HAP-1 (cell line): ENCODE data around the gene SGCB.
"Not testable (repeated sequence)": the region's sequence is repeated elsewhere in the genome, so short reads cannot be mapped to it uniquely, and the experiment has no call there.

Source experiments
- DNase-seq, 2 experiments: peaks; one replicate each; pipeline ENCODE4 v3.0.0-alpha.2; 2016 to 2020; ENCODE audit warnings: low spot score in 2 of 2
- H3K27me3 ChIP-seq: fragments of 250-450 bp; sonication (Bioruptor Pico); 2 replicates; pipeline ENCODE4 v1.5.1; 2020; ENCODE audit warnings: low read depth, mild to moderate bottlenecking, moderate library complexity
- H3K36me3 ChIP-seq: fragments of 250-450 bp; sonication (Bioruptor Pico); replicated peaks from 2 replicates; pipeline ENCODE4 v1.5.1; 2020; ENCODE audit warnings: mild to moderate bottlenecking
- H3K4me1 ChIP-seq: fragments of 250-450 bp; sonication (Bioruptor Pico); 2 replicates; pipeline ENCODE4 v1.5.1; 2020; ENCODE audit warnings: mild to moderate bottlenecking
- H3K4me3 ChIP-seq: fragments of 250-450 bp; sonication (Bioruptor Pico); 2 replicates; pipeline ENCODE4 v1.5.1; 2020; ENCODE audit warnings: mild to moderate bottlenecking, moderate library complexity
- H3K9me3 ChIP-seq: fragments of 250-450 bp; sonication (Bioruptor Pico); 2 replicates; pipeline ENCODE4 v1.5.1; 2020; ENCODE audit warnings: mild to moderate bottlenecking, moderate library complexity
- in situ Hi-C: fragments of 300-500 bp; cut with MboI; formaldehyde crosslinking; loops from 3 replicates; pipeline ENCODE4 v1.14.3; 2020; ENCODE audit warnings: low sequenced_read_pairs, inconsistent platforms, mixed read lengths

The SGCB gene

DNA sequence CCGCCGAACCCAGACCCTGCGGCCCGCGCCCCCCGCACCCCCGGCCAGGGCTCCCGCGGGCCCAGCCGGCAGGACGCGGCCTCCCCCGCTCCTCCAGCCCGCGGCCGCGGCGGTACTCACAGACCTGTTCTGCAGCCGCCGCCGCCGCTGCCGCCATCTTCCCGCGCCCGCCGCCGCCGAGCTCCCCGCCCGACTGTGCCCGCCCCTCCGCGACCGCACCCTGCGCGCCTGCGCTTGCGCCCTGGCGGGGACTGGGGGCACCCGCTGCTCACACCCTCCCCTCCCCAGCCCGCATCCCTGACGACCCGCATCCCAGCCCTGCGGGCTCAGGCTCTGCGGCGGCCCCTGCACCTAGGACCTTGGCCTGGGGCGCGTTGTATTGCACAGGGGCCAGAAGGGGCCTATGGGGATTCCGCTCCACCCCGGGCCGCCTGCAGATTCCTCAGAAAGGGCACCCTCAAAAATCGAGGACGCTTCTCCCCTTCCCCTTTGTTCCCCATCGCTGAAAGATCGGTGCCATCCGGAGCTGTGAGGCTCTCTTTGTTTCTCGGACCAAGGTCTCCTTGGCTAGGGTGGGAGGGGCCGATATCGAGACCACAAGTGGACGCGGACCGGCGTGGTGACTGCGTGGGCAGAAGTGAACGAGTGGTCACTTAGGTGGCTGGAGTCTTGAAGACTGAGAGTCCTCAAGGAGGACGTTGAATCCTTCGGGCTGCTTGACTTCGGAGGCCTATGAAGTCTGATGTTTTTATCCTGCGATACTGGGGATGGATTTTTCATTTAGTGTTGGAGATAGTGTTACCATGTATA, at the start of gene SGCB:
Gene SGCB, minus strand, starts transcription at position 197 of the 810 bp plus-strand sequence. Its CDS starts 40 bp downstream, at position 157.
- Histone ChIP-seq H3K4me3 (peak within 1 kb of the TSS; percentile 64), H3K9me3 (no peaks in the 10 kb centered on the region), H3K36me3 (no peaks in the 10 kb centered on the region), H3K4me1 (peaks cover 15% of the 10 kb centered on the region), H3K27me3 (no peaks in the 10 kb centered on the region)
- peak; percentile 39 to 82 for DNase-seq
- in situ Hi-C loops, result no loop called here

- H3K9me3 ChIP-seq, H3K4me3 ChIP-seq, H3K4me1 ChIP-seq, H3K36me3 ChIP-seq, DNase-seq, in situ Hi-C loops, H3K27me3 ChIP-seq: not testable (repeated sequence)
Observed at GRCh38 chr4:52086425-52086824, 48.3 kb upstream of the SGCB start.

- in situ Hi-C loops, result no loop called here
- peaks cover 22% of the 10 kb centered on the region for H3K27me3 ChIP-seq
- DNase-seq, result no peak
- no peaks in the 10 kb centered on the region for H3K4me1 ChIP-seq
- no peak overlapping the region for H3K4me3 ChIP-seq
- H3K9me3 ChIP-seq, result no peaks in the 10 kb centered on the region
- H3K36me3 ChIP-seq, result no peaks in the 10 kb centered on the region
Observed at GRCh38 chr4:52081216-52081615, 43.1 kb upstream of the SGCB start.

DNA sequence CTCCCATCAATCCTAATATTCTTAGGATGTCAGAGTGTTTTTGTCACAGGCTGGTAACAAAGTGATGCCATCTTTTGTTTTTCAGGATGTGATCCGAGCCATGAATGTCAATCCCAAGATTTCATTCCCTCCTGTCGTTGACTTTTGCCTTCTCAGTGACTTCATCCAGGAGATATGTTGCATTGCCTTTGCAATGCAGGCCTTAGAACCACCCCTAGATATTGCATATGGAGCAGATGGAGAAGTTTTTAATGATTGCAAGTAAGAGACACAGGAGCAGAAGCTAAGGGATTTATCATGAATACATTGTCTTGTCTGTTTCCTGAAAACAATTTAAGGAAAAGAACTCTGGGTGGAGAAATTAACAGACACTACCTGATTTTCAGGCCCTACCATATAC, 41.6 kb upstream of the SGCB start:
- DNase-seq, result no peak
- Histone ChIP-seq H3K27me3 (peaks cover 24% of the 10 kb centered on the region), H3K36me3 (no peaks in the 10 kb centered on the region), H3K9me3 (no peaks in the 10 kb centered on the region; the same call in 1 of the 2 replicates), H3K4me3 (no peak overlapping the region), H3K4me1 (no peaks in the 10 kb centered on the region)
- in situ Hi-C loops, result no loop called here

GRCh38 chr4:52076731-52077130, 38.6 kb upstream of the SGCB start:
- Histone ChIP-seq H3K4me3 (no peak overlapping the region), H3K9me3 (no peaks in the 10 kb centered on the region; the same call in 1 of the 2 replicates), H3K4me1 (no peaks in the 10 kb centered on the region), H3K27me3 (peaks cover 15% of the 10 kb centered on the region), H3K36me3 (no peaks in the 10 kb centered on the region)
- DNase-seq, result peak in 1 of 2 experiments; percentile 14
- in situ Hi-C loops, result no loop called here

DNA sequence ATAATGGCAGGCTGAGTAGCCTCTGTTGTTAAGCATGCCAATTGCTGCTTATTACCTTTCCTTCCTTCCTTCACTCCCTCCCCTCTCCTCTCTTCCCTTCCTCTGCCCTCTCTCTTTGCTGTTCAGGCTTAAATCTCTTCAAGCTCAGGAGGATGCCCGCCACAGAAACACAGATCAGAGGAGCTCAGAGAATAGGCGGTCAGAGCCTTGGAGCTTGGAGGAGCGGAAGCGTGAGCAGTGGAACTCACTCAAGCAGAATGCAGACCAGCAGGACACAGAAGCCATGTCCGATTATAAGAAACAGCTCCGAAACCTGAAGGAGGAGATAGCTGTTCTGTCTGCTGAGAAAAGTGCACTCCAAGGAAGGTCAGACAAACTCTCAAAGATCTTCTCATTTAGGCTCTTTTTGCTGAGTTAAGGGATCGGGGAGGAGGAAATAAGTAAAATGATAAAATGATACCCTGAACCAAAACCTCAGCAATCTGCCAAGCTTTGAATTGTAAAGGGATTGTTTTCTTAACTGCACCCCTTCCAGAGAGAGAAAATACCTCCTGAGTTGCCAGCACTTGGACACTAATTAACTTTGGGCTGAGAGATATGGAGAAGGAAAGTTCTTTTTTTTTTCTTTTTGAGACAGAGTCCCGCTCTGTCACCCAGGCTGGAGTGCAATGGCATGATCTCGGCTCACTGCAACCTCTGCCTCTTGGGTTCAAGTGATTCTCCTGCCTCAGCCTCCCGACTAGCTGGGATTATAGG, 33.9 kb upstream of the SGCB start:
- Histone ChIP-seq H3K9me3 (no peaks in the 10 kb centered on the region; the same call in 1 of the 2 replicates), H3K4me3 (no peak overlapping the region), H3K36me3 (no peaks in the 10 kb centered on the region), H3K4me1 (no peaks in the 10 kb centered on the region), H3K27me3 (peaks cover 10% of the 10 kb centered on the region)
- no peak for DNase-seq
- in situ Hi-C loops, result no loop called here

DNA sequence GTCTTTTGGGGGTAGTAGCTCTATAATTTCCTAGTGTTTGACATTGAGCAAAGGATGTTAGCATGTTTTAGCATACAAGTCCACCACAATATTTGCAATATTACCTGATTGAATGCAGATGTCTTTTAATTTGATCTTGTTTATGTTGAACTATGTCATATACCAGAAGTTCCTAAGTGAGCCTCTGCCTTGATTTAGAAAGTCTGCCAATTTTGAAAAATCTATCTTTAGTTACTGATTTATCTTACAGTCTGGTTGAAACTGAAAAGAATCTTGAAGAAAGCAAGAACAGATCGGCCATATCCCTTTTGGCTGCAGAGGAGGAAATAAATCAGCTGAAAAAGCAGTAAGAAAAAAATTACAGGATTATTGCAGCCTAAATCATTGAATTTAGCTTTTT, 31.5 kb upstream of the SGCB start:
- no peak for DNase-seq
- no peaks in the 10 kb centered on the region for H3K4me1 ChIP-seq
- H3K27me3 ChIP-seq, result no peaks in the 10 kb centered on the region
- H3K9me3 ChIP-seq, result no peaks in the 10 kb centered on the region
- no peak overlapping the region for H3K4me3 ChIP-seq
- in situ Hi-C loops, result no loop called here
- no peaks in the 10 kb centered on the region for H3K36me3 ChIP-seq

DNA sequence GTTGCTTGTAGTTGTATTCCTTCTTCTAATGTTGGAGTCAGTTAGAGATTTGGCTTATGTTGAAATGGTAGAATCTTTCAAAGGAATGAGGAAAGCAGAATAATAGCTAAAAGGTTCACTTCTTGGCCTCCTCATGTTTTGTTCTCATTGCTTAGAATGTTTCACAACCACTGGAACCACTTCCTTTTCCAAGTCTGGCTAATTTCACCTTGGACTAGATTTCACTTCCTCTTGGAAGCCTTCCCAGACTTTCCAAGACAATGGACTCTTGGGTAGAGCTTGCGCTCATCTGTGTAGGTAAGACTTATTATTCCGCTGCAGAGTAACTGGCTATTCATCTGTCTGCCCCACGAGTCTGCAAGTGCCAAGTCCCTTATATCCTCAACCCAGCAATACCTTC, 21.3 kb upstream of the SGCB start:
- in situ Hi-C loops, result no loop called here
- H3K36me3 ChIP-seq, result no peaks in the 10 kb centered on the region
- DNase-seq, result no peak
- no peaks in the 10 kb centered on the region for H3K27me3 ChIP-seq
- H3K4me3 ChIP-seq, result no peak overlapping the region
- no peaks in the 10 kb centered on the region for H3K4me1 ChIP-seq
- no peaks in the 10 kb centered on the region for H3K9me3 ChIP-seq

GRCh38 chr4:52058275-52058674, 20.2 kb upstream of the SGCB start:
- Histone ChIP-seq H3K4me3 (no peak overlapping the region), H3K4me1 (no peaks in the 10 kb centered on the region), H3K36me3 (no peaks in the 10 kb centered on the region), H3K27me3 (no peaks in the 10 kb centered on the region), H3K9me3 (no peaks in the 10 kb centered on the region)
- no peak for DNase-seq
- in situ Hi-C loops, result no loop called here

DNA sequence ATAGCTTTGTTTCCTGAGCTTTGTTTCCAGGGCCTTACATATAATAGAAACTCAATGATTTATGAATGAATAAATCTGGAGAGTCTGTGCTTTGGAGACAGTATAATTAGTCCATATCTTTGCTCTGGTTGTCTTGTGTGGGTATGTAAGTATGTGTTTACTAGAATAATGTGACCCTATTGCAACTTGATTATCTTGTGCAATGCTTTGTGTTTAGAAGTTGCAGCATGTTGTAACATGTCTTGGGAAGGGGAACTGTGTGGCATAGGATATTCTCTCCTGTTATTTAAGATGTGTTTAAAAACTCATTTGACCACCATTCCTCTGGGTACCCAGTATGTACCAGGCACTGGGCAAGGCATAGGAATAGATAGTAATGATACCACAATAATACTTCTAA, 19.1 kb upstream of the SGCB start:
- Histone ChIP-seq H3K4me1 (no peaks in the 10 kb centered on the region), H3K27me3 (no peaks in the 10 kb centered on the region), H3K36me3 (no peaks in the 10 kb centered on the region), H3K4me3 (no peak overlapping the region), H3K9me3 (no peaks in the 10 kb centered on the region)
- in situ Hi-C loops, result no loop called here
- DNase-seq, result no peak

DNA sequence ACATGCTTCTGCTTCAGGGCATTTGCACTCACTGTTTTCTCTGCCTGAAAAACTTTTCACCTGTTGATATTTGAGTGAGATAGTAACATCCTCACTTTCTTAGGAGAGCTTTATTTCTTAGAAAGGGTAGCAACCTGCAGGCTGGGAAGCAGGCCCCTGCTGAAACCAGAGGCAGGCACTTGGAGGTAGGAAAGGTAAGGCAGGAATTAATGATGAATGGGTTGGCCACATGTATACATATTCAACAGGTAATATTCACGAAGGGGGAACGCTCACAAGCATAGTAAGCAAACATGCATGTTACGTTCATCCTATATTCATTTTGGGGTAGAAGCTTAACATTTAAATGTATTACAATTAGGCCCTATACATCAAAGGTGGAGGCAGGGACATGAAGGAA, 16.2 kb upstream of the SGCB start:
- Histone ChIP-seq H3K4me1 (no peaks in the 10 kb centered on the region), H3K27me3 (no peaks in the 10 kb centered on the region), H3K9me3 (no peaks in the 10 kb centered on the region; the same call in 1 of the 2 replicates), H3K4me3 (no peak overlapping the region), H3K36me3 (no peaks in the 10 kb centered on the region)
- no peak for DNase-seq
- in situ Hi-C loops, result no loop called here

GRCh38 chr4:52052475-52052780, 14.3 kb upstream of the SGCB start:
- Histone ChIP-seq H3K4me1 (peaks cover 12% of the 10 kb centered on the region), H3K36me3 (no peaks in the 10 kb centered on the region), H3K4me3 (no peak overlapping the region), H3K9me3 (peaks cover 2% of the 10 kb centered on the region; the same call in 1 of the 2 replicates), H3K27me3 (no peaks in the 10 kb centered on the region)
- no peak for DNase-seq
- in situ Hi-C loops, result no loop called here

DNA sequence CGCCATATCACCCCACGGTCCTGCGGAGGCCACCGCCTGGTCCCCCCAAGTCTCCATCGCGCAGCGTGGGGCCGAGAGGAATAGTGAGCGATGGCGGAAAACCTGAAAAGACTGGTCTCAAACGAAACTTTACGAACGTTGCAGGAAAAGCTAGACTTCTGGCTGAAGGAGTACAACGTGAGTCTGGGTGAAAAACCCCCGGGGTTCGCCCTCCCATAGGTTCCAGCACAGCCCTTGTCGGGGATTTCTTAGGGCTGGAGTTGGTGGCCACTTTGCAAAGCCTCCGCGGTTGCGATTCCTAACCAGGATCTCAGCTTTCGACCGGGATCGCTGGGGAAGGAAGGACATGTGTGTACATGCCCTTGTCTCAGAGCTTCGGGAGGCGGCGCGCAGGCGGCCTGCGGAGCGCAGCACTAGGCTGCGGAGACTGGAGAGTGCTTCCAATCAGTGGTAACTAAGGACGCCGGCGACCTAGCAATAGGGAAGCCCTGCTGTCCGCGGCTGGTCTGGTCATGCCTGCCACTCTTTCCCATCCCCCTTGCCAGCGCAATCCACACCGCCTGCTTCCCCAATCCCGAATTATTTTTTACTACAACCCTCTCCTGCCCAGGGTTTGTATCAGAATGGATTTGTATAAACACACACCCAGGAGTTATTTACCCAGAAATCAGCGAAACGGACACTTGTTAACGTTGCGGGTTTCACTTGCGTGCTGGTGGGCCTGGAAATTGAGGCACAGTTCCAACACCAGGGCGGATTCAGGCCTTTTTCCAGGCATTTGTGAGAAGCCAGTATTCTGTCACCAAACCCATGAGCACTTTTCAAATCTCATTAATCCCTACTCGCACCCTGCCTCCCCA, 13.7 kb upstream of the SGCB start:
- Histone ChIP-seq H3K4me1 (peaks cover 12% of the 10 kb centered on the region), H3K27me3 (no peaks in the 10 kb centered on the region), H3K36me3 (no peaks in the 10 kb centered on the region), H3K9me3 (peaks cover 2% of the 10 kb centered on the region; the same call in 1 of the 2 replicates), H3K4me3 (no peak overlapping the region)
- peak in 1 of 2 experiments; percentile 24 for DNase-seq
- in situ Hi-C loops, result no loop called here
